Activated CD8-positive, alpha-beta T cell treated with anti-CD3 and anti-CD28 coated beads for 36 hours (primary cell): ENCODE results near the gene KRT6B. TPM values are rescaled to one million over a fixed set of nuclear protein-coding genes. Genes with fewer than 3 reads are reported as not detected.
"Not testable (repeated sequence)": the region's sequence is repeated elsewhere in the genome, so short reads cannot be mapped to it uniquely, and the experiment has no call there.

Source experiments
- ATAC-seq: fragments of 200-7000 bp; cut with Tn5 transposase; one replicate; pipeline ENCODE4 v1.10.0; 2021; ENCODE audit warnings: mild to moderate bottlenecking, moderate library complexity
- CTCF ChIA-PET: fragments of 350-600 bp; sonication (Branson Sonifier 250); formaldehyde crosslinking; loops from one replicate; lab custom pipeline; 2021; ENCODE audit warnings: antibody characterized with exemption; lab: Charles Lee
- POLR2A ChIA-PET: fragments of 350-600 bp; sonication (Branson Sonifier 250); formaldehyde crosslinking; loops from one replicate; lab custom pipeline; 2021; ENCODE audit warnings: antibody characterized with exemption; lab: Charles Lee
- DNase-seq: peaks from one replicate; pipeline ENCODE4 v3.0.0-alpha.2; 2020
- H3K27ac Mint-ChIP-seq: one replicate; pipeline ENCODE4 v1.8.0; 2021; ENCODE audit warnings: mild to moderate bottlenecking, mixed read lengths
- H3K27me3 Mint-ChIP-seq: one replicate; pipeline ENCODE4 v1.8.0; 2021; ENCODE audit warnings: mixed read lengths
- H3K36me3 Mint-ChIP-seq: one replicate; pipeline ENCODE4 v1.8.0; 2021; ENCODE audit warnings: low read depth, mixed read lengths
- H3K4me1 Mint-ChIP-seq: one replicate; pipeline ENCODE4 v1.8.0; 2021; ENCODE audit warnings: low read depth, mixed read lengths
- H3K4me3 Mint-ChIP-seq: one replicate; pipeline ENCODE4 v1.8.0; 2021; ENCODE audit warnings: mild to moderate bottlenecking, moderate library complexity, mixed read lengths
- H3K9me3 Mint-ChIP-seq: one replicate; pipeline ENCODE4 v1.8.0; 2021; ENCODE audit warnings: mixed read lengths
- intact Hi-C: fragments of 100-400 bp; cut with micrococcal nuclease; formaldehyde crosslinking; loops from one replicate; pipeline ENCODE4 v1.10.0; 2022
- total RNA-seq, 2 experiments: library from RNA; stranded (reverse); gene quantifications; one replicate each; pipeline ENCODE4 v1.2.3, GENCODE V29; 2021
- TF ChIP-seq, protein P1 (sequence below): fragments of 200-600 bp; IDR thresholded peaks from one replicate; pipeline ENCODE4 v1.8.0; 2022; ENCODE audit warnings: antibody characterized with exemption, mild to moderate bottlenecking

Gene KRT6B
- total RNA-seq, 2 experiments from 2014 or later: not detected

DNA sequence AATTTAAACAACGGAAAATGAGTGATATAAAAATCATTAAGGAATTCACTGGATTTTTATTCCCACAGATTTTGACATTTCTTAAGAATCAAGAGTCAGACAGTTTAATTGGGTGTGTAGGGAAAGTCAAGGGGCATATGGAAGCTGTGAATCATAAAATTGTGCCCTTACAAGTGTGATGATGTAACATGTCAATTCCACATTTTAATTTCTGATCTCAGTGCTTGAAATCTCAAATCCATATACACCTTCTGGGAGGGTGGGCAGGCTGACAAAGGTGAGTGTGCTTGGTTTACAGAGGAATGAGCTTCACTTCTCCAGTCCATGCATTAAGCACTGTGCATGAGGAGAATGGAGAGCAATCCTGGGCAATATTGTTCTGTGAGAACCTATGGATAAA lies 42.2 kb upstream of the KRT6B start:
- Mint-ChIP-seq H3K4me1 (no peaks in the 10 kb centered on the region), H3K4me3 (no peak overlapping the region), H3K27ac (no peak overlapping the region), H3K36me3 (no peaks in the 10 kb centered on the region), H3K9me3 (no peaks in the 10 kb centered on the region), H3K27me3 (peaks cover 28% of the 10 kb centered on the region)
- TF ChIP-seq, protein P1, sequence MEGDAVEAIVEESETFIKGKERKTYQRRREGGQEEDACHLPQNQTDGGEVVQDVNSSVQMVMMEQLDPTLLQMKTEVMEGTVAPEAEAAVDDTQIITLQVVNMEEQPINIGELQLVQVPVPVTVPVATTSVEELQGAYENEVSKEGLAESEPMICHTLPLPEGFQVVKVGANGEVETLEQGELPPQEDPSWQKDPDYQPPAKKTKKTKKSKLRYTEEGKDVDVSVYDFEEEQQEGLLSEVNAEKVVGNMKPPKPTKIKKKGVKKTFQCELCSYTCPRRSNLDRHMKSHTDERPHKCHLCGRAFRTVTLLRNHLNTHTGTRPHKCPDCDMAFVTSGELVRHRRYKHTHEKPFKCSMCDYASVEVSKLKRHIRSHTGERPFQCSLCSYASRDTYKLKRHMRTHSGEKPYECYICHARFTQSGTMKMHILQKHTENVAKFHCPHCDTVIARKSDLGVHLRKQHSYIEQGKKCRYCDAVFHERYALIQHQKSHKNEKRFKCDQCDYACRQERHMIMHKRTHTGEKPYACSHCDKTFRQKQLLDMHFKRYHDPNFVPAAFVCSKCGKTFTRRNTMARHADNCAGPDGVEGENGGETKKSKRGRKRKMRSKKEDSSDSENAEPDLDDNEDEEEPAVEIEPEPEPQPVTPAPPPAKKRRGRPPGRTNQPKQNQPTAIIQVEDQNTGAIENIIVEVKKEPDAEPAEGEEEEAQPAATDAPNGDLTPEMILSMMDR: no peak
- intact Hi-C loops: no loop called here
- CTCF ChIA-PET: no interaction called here
- POLR2A ChIA-PET: no interaction called here
- DNase-seq: no peak
- ATAC-seq: no peak

DNA sequence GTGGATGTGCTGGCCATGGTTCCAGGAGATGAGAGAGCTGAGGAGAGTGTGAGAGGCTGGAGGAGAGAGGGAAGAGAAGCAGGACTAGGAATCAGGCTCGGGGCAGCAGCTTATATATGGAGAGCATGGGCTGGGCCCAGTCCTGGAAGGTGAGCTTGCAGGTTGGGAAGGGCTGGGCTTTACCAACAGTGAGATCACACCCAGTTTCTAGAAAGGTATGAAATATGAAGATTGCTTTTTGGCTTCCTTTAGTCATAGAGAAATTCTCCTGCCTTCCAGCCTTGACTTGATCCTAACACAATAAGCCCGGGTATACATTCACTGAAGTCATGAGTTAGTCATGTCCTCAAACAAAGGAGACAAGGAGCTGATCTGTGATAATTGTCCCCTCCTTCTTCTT lies 41.2 kb upstream of the KRT6B start, which contains the start of gene KRT6A:
TSS of gene KRT6A (minus strand) at position 86 of the 400 bp plus-strand sequence. CDS start at position 17, 69 bp downstream.
- CTCF ChIA-PET: no interaction called here
- Mint-ChIP-seq H3K9me3 (no peaks in the 10 kb centered on the region), H3K27ac (no peak within 1 kb of the TSS), H3K27me3 (peaks cover 30% of the 10 kb centered on the region), H3K36me3 (no peaks in the 10 kb centered on the region), H3K4me3 (no peak within 1 kb of the TSS), H3K4me1 (no peaks in the 10 kb centered on the region)
- DNase-seq: no peak
- TF ChIP-seq, protein P1: no peak
- intact Hi-C loops: no loop called here
- POLR2A ChIA-PET: no interaction called here
- ATAC-seq: no peak

DNA sequence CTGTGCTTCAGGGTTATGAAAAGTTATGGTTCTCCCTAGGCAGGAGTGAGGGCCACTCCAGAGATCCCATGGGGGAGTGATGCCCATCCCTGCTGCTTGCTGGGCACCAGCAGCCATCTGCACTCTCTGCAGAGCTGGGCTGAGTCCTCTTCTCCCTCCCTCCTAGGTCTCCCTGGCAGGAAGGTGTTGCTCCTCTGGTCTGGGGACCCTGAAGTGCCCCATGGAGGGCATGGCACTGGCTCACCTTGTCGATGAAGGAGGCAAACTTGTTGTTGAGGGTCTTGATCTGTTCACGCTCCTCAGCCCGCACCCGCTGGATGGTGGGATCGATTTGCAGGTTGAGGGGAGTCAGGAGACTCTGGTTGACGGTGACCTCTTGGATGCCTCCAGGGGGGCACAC lies 40.5 kb upstream of the KRT6B start:
- H3K36me3 Mint-ChIP-seq, POLR2A ChIA-PET, intact Hi-C loops, H3K4me1 Mint-ChIP-seq, CTCF ChIA-PET, ATAC-seq, H3K4me3 Mint-ChIP-seq, H3K9me3 Mint-ChIP-seq, H3K27ac Mint-ChIP-seq, DNase-seq: not testable (repeated sequence)
- H3K27me3 Mint-ChIP-seq: peaks cover 28% of the 10 kb centered on the region

DNA sequence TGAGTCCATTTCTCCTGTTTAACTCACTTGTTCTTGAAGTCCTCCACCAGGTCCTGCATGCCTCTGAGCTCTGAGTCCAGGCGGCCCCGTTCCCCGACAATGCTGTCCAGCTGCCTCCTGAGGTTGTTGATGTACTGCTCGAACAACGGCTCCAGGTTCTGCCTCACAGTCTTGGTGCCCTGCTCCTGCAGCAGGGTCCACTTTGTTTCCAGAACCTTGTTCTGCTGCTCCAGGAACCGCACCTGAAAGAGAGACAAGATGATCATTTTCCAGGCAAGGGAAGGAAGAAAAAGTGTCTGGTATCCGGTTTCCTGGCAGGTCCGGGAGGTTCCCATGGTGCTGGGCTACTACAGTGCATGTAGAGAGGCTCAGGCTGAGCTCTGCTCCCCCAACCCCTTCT lies 39.5 kb upstream of the KRT6B start:
- peaks cover 33% of the 10 kb centered on the region for H3K27me3 Mint-ChIP-seq
- DNase-seq, H3K9me3 Mint-ChIP-seq, intact Hi-C loops, ATAC-seq, CTCF ChIA-PET, H3K4me3 Mint-ChIP-seq, H3K27ac Mint-ChIP-seq, H3K4me1 Mint-ChIP-seq, POLR2A ChIA-PET, H3K36me3 Mint-ChIP-seq: not testable (repeated sequence)

DNA sequence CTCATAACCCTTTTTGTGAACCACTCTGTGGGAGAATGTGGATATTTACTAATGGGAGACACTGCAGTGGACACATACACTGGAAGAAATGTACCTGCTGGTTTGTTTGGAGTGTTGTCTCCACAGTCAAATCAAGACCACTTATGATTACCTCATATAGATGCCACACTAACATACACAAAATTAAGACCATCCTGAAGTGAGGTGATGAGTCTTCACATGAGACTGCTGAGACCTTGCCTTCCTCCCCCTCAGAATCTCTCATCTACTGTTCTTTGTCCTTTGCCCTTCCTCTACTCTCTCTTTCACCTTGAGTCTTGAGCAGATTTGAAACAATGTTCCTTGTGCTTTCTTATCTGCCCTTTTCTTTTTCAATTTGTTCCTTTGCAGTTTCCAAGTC lies 36.8 kb upstream of the KRT6B start:
- H3K36me3 Mint-ChIP-seq: no peaks in the 10 kb centered on the region
- intact Hi-C loops: no loop called here
- no peak overlapping the region for H3K4me3 Mint-ChIP-seq
- TF ChIP-seq, protein P1: no peak
- H3K27ac Mint-ChIP-seq: no peak overlapping the region
- DNase-seq: no peak
- no peak for ATAC-seq
- H3K27me3 Mint-ChIP-seq: peaks cover 43% of the 10 kb centered on the region
- POLR2A ChIA-PET: no interaction called here
- H3K4me1 Mint-ChIP-seq: no peaks in the 10 kb centered on the region
- CTCF ChIA-PET: no interaction called here
- H3K9me3 Mint-ChIP-seq: peaks cover 5% of the 10 kb centered on the region

DNA sequence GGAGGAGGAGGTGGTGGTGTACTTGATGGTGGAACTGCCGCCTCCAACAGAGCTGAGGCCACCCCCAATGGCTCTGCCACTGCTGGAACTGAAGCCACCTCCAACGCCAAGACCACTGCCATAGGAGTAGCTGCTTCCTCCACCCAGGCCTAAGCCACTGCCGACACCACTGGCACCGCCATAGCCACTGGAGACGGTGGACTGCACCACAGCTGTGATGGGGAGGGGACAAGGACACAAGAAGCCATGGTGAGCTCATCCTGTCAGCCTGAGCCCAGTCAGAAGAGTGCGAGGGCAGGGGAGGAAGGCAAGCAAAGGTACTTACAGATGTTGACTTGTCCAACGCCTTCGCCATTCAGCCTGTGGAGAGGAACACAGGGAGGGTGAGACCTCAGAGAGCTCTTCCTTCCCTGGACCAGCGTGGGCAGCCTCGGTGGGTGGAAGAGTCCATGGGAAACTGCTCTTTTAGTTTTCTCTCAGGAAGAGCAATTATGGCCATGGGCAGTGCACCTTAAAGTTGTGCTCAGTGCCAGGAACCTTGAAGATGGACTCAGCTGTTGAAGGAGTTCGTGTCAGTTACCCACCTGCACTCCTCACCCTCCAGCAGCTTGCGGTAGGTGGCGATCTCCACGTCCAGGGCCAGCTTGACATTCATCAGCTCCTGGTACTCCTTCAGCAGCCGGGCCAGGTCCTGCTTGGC lies 35.9 kb upstream of the KRT6B start:
- CTCF ChIA-PET, ATAC-seq, H3K4me1 Mint-ChIP-seq, H3K36me3 Mint-ChIP-seq, intact Hi-C loops, H3K27ac Mint-ChIP-seq, DNase-seq, H3K4me3 Mint-ChIP-seq, H3K9me3 Mint-ChIP-seq: not testable (repeated sequence)
- H3K27me3 Mint-ChIP-seq: peaks cover 39% of the 10 kb centered on the region
- POLR2A ChIA-PET: interaction anchor here (0.6 kb wide), 1 partner anchor 131 kb away, joined by 3 read pairs; the partner anchor contains the start of gene KRT73
